Measurements from ENCODE around the gene COQ6.
"Not testable (repeated sequence)": the region's sequence is repeated elsewhere in the genome, so short reads cannot be mapped to it uniquely, and the experiment has no call there.

The COQ6 gene

DNA sequence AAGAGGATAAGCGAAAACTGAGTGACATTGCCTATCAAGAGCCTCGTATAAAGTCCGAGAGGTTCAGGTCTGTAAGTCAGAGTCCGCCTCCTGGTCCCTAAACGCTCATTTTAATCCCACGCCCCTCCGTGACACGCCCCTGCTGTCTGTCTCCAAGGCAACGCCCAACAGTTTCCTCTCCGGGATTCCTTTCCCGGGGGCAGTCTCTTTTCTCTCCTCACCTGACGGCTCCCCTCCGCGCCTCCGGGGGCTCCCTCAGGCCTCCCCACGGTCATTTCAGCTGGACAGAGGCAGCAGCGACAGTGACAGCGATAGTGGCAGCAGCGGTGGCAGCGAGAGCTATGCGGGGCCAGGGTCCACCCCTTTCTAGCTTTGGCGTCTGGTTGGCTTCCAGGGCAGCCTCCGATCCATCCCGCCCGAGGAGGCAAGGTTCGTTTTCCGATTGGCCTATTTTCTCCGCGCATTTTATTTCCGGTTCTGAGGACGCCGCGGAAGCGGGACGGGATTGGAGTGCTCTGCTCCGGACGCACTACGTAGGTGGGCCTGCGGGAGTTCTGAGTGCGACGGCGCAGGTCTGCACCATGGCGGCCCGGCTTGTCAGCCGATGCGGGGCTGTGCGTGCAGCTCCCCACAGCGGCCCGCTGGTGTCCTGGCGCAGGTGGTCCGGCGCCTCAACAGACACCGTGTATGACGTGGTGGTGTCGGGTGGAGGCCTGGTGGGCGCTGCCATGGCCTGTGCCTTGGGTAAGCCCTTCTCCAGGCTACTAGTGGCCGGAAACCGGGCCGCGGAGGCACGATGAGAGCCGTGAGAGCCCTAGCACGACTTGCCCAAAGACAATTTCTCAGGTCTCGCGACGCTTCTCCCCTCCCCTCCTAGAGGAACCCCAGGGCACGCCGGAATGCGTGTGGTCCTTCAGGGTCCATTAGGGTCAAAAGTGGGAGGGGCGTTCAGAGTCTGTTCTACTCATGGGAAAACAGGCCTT is at the start of gene COQ6, which contains the start of gene FAM161B:
Gene COQ6, plus strand, starts transcription at position 551 of the 983 bp plus-strand sequence. Its CDS starts 31 bp downstream, at position 582.
Gene FAM161B, minus strand, starts transcription at position 343 of the 983 bp plus-strand sequence. Its CDS starts 68 bp downstream, at position 275.
- FAIRE-seq: peak; percentile 99

DNA sequence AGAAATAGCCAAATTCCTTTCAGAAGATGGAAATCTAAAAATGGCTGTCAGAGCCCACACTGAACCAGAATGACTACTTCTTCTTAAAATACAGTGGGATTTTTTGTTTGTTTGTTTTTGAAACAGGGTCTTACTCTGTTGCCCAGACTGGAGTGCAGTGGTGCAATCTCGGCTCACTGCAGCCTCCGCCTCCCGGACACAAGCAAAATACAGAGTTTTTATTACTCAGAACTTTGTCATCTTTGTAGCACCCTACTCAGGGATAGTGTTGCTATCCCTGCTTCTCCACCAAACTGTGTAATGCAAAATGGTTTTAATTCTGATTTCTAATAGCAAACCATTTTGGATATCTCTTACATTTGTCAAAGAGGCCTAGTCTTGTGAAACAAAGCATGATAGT is 47.1 kb upstream of the COQ6 start:
- no peak for DNase-seq (ENCODE audit: insufficient read length, low spot score)
- no peak for FAIRE-seq

More for the DNA sequence above, at the start of gene COQ6, which contains the start of gene FAM161B:
- peak; percentile 99 for DNase-seq (ENCODE audit: insufficient read length, low spot score)

DNA sequence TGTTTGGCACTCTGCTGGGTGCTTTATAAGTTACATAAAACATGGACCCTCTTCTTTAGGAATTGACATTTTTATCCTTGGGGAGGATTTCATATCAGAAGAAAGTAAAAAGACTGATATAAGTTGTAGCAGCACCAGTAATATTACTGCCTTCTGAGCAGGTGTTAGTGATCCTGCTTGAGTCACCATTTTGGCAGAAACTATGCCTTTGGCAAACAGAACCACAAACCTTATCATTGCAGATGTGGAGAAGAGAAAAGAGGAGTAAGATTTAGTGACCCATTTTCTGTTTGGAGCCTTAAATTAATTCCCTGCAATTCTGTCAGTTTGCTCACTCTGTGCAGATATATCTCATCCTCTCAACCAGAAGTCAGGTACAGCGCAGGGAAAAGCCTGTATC is 40.4 kb upstream of the COQ6 start:
- peak; percentile 76 for FAIRE-seq
- DNase-seq (ENCODE audit: insufficient read length, low spot score): no peak

DNA sequence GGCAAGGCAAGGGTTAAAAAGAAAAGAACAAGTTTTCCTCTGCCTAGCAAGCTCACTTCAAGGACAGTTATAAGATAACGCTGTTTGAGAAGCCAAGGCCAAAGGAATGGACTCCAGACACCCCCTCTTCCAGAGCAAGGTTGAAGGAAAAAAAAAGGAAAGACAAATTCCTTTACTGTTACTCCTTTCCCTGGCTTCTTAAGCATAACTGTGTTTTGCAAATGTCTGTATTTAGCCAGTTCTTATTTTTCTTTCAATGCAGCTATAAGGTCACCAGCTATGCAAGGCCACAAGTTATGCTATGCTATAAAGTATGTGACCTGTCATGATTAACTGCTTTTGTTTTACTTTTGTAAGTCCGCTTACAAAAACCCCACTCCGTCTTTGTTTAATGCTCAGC is 36.8 kb upstream of the COQ6 start:
- DNase-seq (ENCODE audit: insufficient read length, low spot score): no peak
- FAIRE-seq: no peak

DNA sequence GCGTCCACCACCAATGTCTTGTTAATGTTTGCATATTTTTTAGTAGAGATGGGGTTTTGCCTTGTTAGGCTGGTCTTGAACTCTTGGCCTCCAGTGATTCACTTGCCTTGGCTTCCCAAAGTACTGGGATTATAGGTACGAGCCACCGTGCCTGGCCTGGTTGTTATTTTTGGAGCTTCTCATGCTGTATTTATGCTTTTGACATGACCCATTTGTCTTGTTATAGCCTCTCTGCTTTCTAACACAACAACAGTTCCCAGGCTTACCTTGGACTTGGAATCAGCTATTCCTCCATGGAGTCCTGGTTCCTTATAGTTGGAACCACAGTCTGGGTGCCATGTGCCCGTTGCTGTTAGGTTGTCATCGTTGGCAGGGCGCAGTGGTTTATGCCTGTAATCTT is 33.8 kb upstream of the COQ6 start:
- no peak for FAIRE-seq

DNA sequence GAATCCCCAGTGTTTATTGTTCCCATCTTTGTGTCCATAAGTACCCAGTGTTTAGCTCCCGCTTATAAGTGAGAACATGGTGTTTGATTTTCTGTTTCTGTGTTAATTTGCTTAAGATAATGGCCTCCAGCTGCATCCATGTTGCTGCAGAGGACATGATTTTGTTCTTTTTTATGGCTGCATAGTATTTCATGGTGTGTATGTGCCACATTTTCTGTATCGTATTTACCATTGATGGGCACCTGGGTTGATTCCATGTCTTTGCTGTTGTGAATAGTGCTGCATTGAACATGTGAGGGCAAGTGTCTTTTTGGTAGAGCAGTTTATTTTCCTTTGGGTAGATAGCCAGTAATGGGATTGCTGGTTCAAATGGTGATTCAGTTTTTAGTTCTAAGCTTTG is 30.6 kb upstream of the COQ6 start:
- DNase-seq (ENCODE audit: insufficient read length, low spot score): not testable (repeated sequence)
- peak; percentile 88 for FAIRE-seq

More for the DNA sequence above, 33.8 kb upstream of the COQ6 start:
- DNase-seq (ENCODE audit: insufficient read length, low spot score): no peak

DNA sequence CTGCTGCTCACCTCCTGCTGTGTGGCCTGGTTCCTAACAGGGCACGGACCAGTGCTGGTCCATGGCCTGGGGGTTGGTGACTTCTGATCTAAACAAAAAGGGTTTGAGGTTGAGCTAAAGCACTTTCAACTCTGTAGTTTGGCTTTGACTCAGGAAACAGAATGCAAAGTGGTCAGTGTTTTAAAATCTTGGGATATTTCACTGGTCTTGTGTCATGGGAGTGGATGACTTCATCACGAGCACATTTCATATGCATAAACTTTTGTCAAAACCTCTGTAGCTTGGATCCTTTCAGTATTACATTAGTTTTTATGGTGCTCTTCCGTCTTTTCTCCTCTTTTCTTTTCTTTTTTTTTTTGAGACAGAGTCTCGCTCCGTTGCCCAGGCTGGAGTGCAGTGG is 25.8 kb upstream of the COQ6 start:
- FAIRE-seq (no peak), DNase-seq (ENCODE audit: insufficient read length, low spot score) (no peak)

DNA sequence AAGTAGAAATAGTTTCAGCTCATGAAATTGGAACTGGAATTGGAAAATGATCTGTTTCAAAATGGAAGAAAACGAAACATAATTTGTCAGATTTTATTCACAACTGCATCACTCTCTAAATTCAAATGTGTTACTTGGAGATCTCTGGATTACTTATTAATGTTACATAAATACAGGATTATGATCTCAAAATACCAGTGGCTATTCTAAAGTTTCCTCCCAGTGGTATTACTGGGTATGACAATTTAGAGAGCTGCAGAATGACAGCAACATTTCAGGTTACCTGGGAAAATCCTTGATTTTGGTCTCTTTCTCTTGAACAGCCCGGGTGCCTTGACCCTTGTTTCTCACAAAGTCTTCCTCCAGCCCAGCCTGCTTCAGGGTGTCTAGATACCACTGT is 14.4 kb upstream of the COQ6 start:
- peak; percentile 49 for FAIRE-seq

DNA sequence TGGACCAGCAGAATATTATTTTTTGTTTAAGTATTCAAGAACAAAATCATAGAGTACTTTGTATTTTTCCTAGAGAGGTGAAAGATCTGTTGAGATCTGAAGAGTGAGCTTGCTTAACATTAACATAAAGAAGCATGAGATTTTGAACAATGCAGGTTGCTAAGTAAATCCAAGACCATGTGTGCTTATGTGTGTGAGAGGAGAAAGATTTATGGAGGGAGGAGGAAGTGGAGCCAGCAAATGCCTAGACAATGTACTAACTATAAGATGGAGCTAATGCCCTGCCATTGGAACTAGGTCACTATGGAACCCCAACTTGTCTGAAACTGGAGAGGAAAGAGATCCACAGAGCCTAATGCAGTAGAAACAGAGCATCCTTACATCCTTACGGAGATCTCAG is 13.6 kb upstream of the COQ6 start:
- peak; percentile 26 for FAIRE-seq

More for the DNA sequence above, 14.4 kb upstream of the COQ6 start:
- peak; percentile 52 for DNase-seq (ENCODE audit: insufficient read length, low spot score)

DNA sequence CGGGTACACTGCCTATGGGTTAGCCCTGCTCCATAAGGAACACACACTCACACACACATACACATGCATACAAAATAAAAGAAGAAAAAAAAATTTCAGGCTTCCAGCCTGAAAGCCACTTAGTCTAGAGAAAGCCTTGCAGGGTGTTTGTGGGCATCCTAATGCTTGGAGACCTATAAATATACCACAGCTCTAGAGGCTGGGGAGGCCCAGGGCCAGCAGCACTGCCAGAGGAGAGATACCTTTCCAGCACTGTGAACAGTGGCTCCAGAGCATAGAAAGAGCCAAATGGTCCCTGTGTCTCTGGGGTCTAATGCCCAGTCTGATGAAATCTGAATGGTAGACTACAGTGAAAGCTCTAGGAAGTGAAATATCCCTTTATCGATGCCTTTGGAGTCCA is 13.1 kb upstream of the COQ6 start:
- FAIRE-seq: no peak
- no peak for DNase-seq (ENCODE audit: insufficient read length, low spot score)

More for the DNA sequence above, 13.6 kb upstream of the COQ6 start:
- no peak for DNase-seq (ENCODE audit: insufficient read length, low spot score)

DNA sequence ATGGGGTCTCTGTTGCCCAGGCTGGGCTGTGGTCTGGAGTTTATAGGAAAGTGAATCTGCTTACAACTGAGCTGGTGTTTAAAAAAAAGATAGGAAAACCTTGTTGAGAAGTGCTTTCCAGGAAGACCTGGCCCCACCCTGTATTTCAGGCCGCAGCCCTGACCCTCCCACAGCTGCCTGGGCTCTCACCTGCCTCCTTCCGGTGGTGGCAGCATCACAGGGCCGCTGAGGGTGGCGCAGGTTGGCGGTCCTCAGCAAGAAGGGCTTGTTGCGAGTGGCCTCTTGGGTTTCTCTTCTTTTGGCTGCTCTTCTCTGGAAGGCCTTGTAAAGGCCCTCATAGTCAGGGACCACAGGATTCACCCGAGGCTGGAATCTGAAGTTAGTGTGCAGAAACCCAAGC is 7.9 kb upstream of the COQ6 start:
- no peak for FAIRE-seq
- no peak for DNase-seq (ENCODE audit: insufficient read length, low spot score)

DNA sequence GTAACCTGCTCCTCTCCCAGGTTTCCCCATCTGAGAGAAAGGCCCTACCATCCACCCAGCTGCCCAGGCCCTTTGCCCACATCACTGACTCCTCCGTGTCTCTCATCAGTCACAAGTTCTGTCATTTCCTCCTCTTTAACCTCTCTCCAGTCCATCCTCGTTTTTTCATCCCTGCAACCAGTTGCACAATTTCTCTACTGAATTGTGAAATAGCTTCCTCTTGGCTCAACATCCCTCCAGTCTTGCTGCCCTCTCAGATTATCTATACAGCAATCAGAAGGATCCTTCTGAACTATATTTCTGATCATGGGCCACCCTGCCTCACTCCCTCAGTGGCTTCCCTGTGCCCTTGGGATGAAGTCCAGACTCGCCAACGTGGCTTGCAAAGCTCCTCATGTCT is 7.0 kb upstream of the COQ6 start:
- DNase-seq (ENCODE audit: insufficient read length, low spot score) (peak; percentile 95), FAIRE-seq (no peak)

DNA sequence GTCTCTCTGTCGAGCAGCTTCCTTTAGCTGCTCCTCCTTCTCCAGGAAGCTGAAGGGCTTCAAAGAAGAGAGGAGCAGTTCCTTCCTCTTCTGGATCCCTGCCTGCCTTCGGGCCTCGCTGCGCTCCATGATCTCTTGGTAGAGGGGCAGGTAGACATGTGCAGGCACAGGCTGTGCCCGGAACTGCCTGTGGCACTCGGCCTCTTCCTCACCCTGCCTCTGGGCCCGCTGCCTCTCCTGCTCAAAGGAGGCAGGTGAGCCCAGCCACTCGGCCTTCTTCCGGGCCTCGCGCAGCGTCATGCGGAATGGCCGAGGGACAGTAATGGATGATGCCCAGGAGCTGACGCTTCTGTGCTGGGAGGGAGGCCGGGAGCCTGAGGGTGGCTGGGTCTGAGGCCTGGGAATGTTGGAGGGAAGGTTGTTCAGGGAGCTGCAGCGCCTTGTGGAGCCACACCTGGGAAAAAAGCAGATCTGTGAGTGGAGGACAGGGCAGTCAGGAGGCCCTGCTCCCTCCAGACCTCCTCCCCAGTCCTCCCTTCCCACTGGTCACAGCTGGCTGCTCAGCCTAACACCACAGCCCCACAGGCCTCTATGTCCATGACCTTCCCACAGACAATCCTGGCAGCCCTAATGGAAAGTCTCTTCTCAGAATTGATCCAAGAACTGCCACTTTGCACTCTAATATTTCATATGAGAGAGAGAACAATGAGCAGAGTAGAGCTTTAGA is 5.5 kb upstream of the COQ6 start:
- no peak for FAIRE-seq
- DNase-seq (ENCODE audit: insufficient read length, low spot score): no peak

DNA sequence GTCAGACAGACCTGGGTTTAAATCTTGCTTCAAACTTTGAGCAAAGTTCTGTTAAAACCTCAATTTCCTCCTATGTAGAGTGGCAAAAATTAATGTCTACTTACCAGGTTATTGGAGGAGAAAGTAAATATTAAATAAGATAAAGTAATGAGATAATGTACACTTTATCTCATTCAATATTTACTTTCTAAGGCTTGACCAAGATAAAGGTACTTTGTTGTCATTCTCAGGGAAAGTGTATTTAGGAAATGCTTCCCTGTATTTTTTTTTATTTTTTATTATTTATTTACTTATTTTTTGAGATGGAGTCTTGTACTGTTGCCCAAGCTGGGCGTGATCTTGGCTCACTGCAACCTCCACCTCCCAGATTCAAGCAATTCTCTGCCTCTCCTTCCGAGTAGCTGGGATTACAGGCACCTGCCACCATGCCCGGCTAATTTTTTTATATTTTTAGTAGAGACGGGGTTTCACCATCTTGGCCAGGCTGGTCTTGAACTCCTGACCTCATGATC is 4.9 kb upstream of the COQ6 start:
- DNase-seq (ENCODE audit: insufficient read length, low spot score): no peak
- no peak for FAIRE-seq

DNA sequence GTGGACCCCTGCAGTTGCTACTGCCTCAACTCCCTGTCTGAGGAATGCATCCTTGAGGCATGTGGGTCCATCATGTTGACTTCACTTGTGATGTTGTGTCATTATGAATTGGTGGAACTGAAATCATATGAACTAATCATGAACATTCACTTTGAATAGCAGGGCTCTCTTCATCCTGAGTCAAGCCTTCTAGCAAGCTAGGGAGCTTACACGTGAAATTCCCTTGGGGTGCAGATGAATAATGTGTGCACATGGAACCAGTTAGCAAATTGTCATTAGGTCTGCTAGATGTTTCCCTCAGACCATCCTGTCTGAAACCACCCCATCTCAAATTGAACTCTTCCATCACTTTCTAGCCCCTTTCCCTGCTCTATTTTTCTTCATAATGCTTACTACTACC is 3.6 kb downstream of the COQ6 start:
- no peak for DNase-seq (ENCODE audit: insufficient read length, low spot score)
- FAIRE-seq: peak; percentile 89

DNA sequence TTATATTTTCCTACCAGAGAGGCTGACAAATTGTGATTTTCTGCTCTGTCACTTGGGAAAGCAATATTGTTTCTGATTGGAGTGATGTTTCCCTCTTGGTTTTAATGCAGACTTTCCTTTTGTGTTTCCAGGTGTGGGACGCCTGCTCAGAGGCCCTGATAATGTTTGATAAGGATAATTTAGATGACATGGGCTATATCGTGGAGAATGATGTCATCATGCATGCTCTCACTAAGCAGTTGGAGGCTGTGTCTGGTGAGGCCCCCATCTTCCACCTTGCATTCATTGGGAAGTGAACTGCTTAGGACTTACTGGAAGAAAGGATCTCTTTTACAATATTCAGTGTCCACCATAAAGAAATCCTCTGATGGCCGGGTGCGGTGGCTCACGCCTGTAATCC is 5.6 kb downstream of the COQ6 start:
- FAIRE-seq: no peak
- no peak for DNase-seq (ENCODE audit: insufficient read length, low spot score)

DNA sequence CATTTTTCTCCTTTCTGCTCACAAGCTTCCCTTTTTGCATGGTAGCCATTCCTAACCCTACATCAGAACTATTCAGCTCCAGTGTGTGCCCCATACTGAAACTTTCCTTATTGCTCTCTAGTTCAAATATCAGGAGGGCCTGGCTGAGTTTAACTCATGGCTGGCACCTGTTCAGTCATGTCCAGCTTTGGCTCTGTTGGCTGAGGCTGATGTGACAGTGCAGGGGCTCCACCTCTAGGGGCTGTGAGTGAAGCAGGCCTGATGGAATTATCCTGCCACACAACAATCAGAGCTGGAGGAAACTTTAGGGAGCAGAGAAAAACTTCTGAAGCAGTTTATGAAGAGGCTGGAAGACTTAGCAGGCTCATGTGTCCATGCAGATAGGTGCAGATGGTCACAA is 8.5 kb downstream of the COQ6 start:
- peak; percentile 63 for FAIRE-seq
- DNase-seq (ENCODE audit: insufficient read length, low spot score): no peak

DNA sequence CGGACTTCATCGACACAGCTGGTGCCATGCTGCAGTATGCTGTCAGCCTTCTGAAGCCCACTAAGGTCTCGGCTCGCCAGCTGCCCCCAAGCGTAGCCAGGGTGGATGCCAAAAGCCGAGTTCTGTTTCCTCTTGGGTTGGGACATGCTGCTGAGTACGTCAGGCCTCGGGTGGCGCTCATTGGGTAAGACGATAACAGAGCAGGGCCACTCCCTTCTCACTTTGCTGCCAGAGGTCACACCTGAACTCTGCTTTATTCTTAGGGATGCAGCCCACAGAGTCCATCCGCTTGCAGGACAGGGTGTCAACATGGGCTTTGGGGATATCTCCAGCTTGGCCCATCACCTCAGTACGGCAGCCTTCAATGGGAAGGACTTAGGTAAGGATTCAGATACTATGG is 11.1 kb downstream of the COQ6 start:
- DNase-seq (ENCODE audit: insufficient read length, low spot score): no peak
- FAIRE-seq: peak; percentile 74

DNA sequence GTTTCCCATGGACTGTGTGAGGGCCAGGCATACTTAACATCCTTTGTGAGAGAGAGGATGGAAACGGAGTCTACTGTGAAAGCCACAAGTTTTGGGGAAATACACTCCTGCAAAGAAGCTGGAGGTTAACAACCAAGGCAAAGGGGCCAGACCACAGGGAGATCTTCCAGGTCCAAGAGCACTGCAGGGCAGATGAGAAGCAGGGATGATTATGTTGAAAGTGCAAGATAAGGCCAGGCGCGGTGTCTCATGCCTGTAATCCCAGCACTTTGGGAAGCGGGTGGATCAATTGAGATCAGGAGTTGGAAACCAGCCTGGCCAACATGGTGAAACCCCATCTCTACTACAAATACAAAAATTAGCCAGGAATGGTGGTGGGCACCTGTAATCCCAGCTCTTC is 15.1 kb downstream of the COQ6 start:
- no peak for FAIRE-seq
- no peak for DNase-seq (ENCODE audit: insufficient read length, low spot score)

DNA sequence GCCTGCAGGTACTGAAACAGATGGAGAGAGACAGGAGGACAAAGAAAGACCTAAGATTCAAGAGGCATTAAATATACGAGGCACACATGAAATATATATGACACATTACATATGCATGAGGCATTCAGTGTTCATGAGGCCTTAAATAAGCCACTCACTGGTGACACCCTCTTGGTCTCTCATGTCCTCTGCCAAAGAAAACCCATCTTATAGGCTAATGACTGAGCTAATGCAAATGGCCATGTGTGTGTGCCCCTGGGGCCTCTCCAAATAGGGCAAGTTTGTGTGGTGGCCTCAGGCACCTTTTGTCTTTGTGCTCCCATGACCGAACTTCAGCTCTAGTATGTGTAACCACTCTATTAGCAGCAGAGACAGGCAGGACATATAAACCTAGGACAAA is 18.8 kb downstream of the COQ6 start:
- FAIRE-seq: peak; percentile 23

DNA sequence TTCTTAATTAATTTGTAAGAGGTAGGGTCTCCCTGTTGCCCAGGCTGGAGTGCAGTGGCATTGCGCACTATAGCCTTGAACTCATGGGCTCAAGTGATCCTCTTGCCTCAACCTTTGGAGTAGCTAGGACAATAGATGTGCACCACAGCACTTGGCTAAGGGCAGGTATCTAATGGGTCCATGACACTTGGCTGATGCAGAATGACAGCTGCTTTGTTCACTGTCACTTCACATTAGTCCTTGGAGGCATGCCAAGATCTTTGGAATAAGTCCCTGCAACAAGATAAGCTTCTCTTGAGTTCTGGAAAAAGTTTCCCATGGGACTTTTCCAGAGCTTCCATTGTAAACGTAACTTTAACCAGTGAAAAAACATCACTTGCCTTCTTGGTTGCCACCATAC is 23.4 kb downstream of the COQ6 start:
- peak; percentile 90 for FAIRE-seq
- DNase-seq (ENCODE audit: insufficient read length, low spot score): no peak

More for the DNA sequence above, 18.8 kb downstream of the COQ6 start:
- no peak for DNase-seq (ENCODE audit: insufficient read length, low spot score)

Measured in HTR-8/SVneo (cell line).